ENCODE results near the gene EEIG2. TPM values are rescaled to one million over a fixed set of nuclear protein-coding genes. Genes with fewer than 3 reads are reported as not detected.
"Not testable (repeated sequence)": the region's sequence is repeated elsewhere in the genome, so short reads cannot be mapped to it uniquely, and the experiment has no call there.

The EEIG2 gene
- total RNA-seq, 1 donor from 2014 or later: 18.8 TPM

GRCh38 chr1:108531444-108531843, 28.5 kb upstream of the EEIG2 start:
- no peak for DNase-seq (ENCODE audit: low spot score)
- Mint-ChIP-seq H3K9me3 (ENCODE audit: unreplicated experiment) (no peaks in the 10 kb centered on the region), H3K36me3 (ENCODE audit: low read depth, unreplicated experiment) (no peaks in the 10 kb centered on the region), H3K27ac (ENCODE audit: unreplicated experiment) (no peak overlapping the region), H3K27me3 (ENCODE audit: unreplicated experiment) (peaks cover 1% of the 10 kb centered on the region), H3K4me3 (ENCODE audit: unreplicated experiment) (no peak overlapping the region), H3K4me1 (ENCODE audit: unreplicated experiment) (peaks cover 5% of the 10 kb centered on the region)
- TF ChIP-seq, protein P1, sequence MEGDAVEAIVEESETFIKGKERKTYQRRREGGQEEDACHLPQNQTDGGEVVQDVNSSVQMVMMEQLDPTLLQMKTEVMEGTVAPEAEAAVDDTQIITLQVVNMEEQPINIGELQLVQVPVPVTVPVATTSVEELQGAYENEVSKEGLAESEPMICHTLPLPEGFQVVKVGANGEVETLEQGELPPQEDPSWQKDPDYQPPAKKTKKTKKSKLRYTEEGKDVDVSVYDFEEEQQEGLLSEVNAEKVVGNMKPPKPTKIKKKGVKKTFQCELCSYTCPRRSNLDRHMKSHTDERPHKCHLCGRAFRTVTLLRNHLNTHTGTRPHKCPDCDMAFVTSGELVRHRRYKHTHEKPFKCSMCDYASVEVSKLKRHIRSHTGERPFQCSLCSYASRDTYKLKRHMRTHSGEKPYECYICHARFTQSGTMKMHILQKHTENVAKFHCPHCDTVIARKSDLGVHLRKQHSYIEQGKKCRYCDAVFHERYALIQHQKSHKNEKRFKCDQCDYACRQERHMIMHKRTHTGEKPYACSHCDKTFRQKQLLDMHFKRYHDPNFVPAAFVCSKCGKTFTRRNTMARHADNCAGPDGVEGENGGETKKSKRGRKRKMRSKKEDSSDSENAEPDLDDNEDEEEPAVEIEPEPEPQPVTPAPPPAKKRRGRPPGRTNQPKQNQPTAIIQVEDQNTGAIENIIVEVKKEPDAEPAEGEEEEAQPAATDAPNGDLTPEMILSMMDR (IDR thresholded peaks at IDR 0.05; ENCODE audit: unreplicated experiment): no peak

DNA sequence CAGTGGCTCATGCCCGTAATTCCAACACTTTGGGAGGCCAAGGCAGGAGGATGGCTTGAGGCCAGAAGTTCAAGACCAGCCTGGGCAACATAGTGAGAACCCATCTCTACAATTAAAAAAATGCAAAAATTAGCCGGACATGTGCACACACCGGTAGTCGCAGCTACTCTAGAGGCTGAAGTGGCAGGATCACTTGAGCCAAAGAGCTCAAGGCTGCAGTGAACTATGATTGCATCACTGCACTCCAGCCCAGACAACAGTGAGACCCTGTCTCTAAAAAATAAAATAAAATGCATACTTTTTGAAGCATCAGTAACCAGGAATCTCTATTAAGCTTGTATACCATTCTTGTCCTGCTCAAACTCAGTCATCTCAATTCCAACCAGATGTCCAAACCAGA, 27.2 kb upstream of the EEIG2 start:
- no peak for DNase-seq (ENCODE audit: low spot score)
- peaks cover 1% of the 10 kb centered on the region for H3K27me3 Mint-ChIP-seq (ENCODE audit: unreplicated experiment)
- H3K36me3 Mint-ChIP-seq (ENCODE audit: low read depth, unreplicated experiment): no peaks in the 10 kb centered on the region
- TF ChIP-seq, protein P1 (IDR thresholded peaks at IDR 0.05; ENCODE audit: unreplicated experiment): no peak
- H3K27ac Mint-ChIP-seq (ENCODE audit: unreplicated experiment): no peak overlapping the region
- no peak overlapping the region for H3K4me3 Mint-ChIP-seq (ENCODE audit: unreplicated experiment)
- peaks cover 11% of the 10 kb centered on the region for H3K4me1 Mint-ChIP-seq (ENCODE audit: unreplicated experiment)
- H3K9me3 Mint-ChIP-seq (ENCODE audit: unreplicated experiment): no peaks in the 10 kb centered on the region

GRCh38 chr1:108533351-108534083, 26.4 kb upstream of the EEIG2 start:
- Mint-ChIP-seq H3K36me3 (ENCODE audit: low read depth, unreplicated experiment) (no peaks in the 10 kb centered on the region), H3K9me3 (ENCODE audit: unreplicated experiment) (no peaks in the 10 kb centered on the region), H3K4me1 (ENCODE audit: unreplicated experiment) (peaks cover 18% of the 10 kb centered on the region), H3K27me3 (ENCODE audit: unreplicated experiment) (peaks cover 1% of the 10 kb centered on the region), H3K4me3 (ENCODE audit: unreplicated experiment) (no peak overlapping the region), H3K27ac (ENCODE audit: unreplicated experiment) (peak overlapping the region; percentile 36)
- no peak for DNase-seq (ENCODE audit: low spot score)
- TF ChIP-seq, protein P1 (IDR thresholded peaks at IDR 0.05; ENCODE audit: unreplicated experiment): no peak

GRCh38 chr1:108534759-108535158, 25.1 kb upstream of the EEIG2 start:
- H3K27ac Mint-ChIP-seq (ENCODE audit: unreplicated experiment): no peak overlapping the region

GRCh38 chr1:108535315-108535897, 24.5 kb upstream of the EEIG2 start:
- not testable (repeated sequence) for H3K27ac Mint-ChIP-seq (ENCODE audit: unreplicated experiment); H3K36me3 Mint-ChIP-seq (ENCODE audit: low read depth, unreplicated experiment); H3K4me3 Mint-ChIP-seq (ENCODE audit: unreplicated experiment); H3K27me3 Mint-ChIP-seq (ENCODE audit: unreplicated experiment); H3K9me3 Mint-ChIP-seq (ENCODE audit: unreplicated experiment); DNase-seq (ENCODE audit: low spot score)
- H3K4me1 Mint-ChIP-seq (ENCODE audit: unreplicated experiment): peaks cover 18% of the 10 kb centered on the region

More at GRCh38 chr1:108534759-108535158, 25.1 kb upstream of the EEIG2 start:
- no peak for DNase-seq (ENCODE audit: low spot score)
- Mint-ChIP-seq H3K9me3 (ENCODE audit: unreplicated experiment) (no peaks in the 10 kb centered on the region), H3K27me3 (ENCODE audit: unreplicated experiment) (peaks cover 1% of the 10 kb centered on the region), H3K4me1 (ENCODE audit: unreplicated experiment) (peaks cover 18% of the 10 kb centered on the region), H3K36me3 (ENCODE audit: low read depth, unreplicated experiment) (no peaks in the 10 kb centered on the region), H3K4me3 (ENCODE audit: unreplicated experiment) (no peak overlapping the region)
- TF ChIP-seq, protein P1 (IDR thresholded peaks at IDR 0.05; ENCODE audit: unreplicated experiment): no peak

DNA sequence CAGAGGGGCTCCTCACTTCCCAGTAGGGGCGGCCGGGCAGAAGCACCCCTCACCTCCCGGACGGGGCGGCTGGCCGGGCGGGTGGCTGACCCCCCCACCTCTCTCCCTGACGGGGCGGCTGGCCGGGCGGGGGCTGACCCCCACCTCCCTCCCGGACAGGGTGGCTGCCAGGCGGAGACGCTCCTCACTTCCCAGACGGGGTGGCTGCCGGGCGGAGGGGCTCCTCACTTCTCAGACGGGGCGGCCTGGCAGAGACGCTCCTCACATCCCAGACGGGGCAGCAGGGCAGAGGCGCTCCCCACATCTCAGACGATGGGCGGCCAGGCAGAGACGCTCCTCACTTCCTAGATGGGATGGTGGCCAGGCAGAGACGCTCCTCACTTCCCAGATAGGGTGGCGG, 23.9 kb upstream of the EEIG2 start:
- not testable (repeated sequence) for DNase-seq (ENCODE audit: low spot score); H3K27me3 Mint-ChIP-seq (ENCODE audit: unreplicated experiment); H3K9me3 Mint-ChIP-seq (ENCODE audit: unreplicated experiment); H3K27ac Mint-ChIP-seq (ENCODE audit: unreplicated experiment); H3K36me3 Mint-ChIP-seq (ENCODE audit: low read depth, unreplicated experiment); H3K4me3 Mint-ChIP-seq (ENCODE audit: unreplicated experiment)
- peaks cover 18% of the 10 kb centered on the region for H3K4me1 Mint-ChIP-seq (ENCODE audit: unreplicated experiment)

GRCh38 chr1:108536791-108537190, 23.1 kb upstream of the EEIG2 start:
- H3K4me1 Mint-ChIP-seq (ENCODE audit: unreplicated experiment): peaks cover 18% of the 10 kb centered on the region
- H3K9me3 Mint-ChIP-seq (ENCODE audit: unreplicated experiment); H3K27me3 Mint-ChIP-seq (ENCODE audit: unreplicated experiment); DNase-seq (ENCODE audit: low spot score); H3K27ac Mint-ChIP-seq (ENCODE audit: unreplicated experiment); H3K36me3 Mint-ChIP-seq (ENCODE audit: low read depth, unreplicated experiment): not testable (repeated sequence)
- peak overlapping the region; percentile 22 for H3K4me3 Mint-ChIP-seq (ENCODE audit: unreplicated experiment)
